HG03457 (cell line): ENCODE results near the gene ACP2.

Experiments
- ATAC-seq: cut with Tn5 transposase; IDR thresholded peaks from one replicate; pipeline ENCODE4 v1.9.1; 2021; ENCODE audit warnings: moderate number of reproducible peaks; ENCODE audit not compliant: unreplicated experiment

Gene ACP2, protein sequence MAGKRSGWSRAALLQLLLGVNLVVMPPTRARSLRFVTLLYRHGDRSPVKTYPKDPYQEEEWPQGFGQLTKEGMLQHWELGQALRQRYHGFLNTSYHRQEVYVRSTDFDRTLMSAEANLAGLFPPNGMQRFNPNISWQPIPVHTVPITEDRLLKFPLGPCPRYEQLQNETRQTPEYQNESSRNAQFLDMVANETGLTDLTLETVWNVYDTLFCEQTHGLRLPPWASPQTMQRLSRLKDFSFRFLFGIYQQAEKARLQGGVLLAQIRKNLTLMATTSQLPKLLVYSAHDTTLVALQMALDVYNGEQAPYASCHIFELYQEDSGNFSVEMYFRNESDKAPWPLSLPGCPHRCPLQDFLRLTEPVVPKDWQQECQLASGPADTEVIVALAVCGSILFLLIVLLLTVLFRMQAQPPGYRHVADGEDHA

DNA sequence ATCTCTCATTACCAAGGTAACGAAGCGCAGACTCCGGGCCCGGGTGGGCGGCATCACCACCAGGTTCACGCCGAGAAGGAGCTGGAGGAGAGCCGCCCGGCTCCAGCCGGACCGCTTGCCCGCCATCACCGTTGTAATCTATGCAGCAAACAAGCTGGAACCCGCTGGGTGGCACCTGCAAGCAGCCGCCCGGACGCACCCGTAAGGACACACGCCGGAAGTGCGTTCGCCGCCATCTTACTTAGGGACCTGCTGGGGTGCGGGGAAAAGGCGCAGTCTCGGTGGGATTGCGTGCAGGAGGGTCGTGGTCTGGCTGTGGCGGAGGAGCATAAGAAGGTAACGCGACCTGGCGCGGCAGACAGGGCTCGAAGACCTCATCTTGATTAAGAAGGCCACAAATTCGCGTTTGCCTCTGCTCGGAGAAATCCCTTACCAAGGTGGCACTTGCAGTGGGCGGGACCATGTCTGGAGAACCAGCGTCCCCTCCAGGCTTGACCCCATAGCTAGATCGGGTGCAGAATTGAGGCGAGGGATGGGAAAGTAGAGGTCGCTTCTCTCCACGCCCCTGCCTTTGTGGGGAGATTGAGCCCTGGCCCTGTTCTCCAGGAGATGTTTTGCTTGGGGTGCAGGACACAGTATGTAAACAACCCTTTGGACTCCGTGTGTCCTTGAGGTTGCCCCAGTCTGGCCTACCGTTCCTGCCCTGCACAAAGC, at the start of gene ACP2:
Gene ACP2, minus strand, starts transcription at position 151 of the 714 bp plus-strand sequence. Its CDS starts 25 bp downstream, at position 126.
- peak; percentile 66 for ATAC-seq

- no peak for ATAC-seq
Measured at GRCh38 chr11:47296045-47296444, 47.4 kb upstream of the ACP2 start.

- no peak for ATAC-seq
Measured at GRCh38 chr11:47295385-47295784, 46.8 kb upstream of the ACP2 start.

DNA sequence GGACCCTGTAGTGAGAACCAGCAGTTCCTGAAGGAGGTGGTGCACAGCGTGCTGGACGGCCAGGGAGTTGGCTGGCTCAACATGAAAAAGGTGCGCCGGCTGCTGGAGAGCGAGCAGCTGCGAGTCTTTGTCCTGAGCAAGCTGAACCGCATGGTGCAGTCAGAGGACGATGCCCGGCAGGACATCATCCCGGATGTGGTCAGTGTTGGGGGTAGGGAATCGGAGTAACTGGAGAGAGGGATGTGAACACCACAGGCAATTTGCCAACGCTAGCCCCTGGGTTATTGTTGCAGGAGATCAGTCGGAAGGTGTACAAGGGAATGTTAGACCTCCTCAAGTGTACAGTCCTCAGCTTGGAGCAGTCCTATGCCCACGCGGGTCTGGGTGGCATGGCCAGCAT, 41.2 kb upstream of the ACP2 start:
- no peak for ATAC-seq

DNA sequence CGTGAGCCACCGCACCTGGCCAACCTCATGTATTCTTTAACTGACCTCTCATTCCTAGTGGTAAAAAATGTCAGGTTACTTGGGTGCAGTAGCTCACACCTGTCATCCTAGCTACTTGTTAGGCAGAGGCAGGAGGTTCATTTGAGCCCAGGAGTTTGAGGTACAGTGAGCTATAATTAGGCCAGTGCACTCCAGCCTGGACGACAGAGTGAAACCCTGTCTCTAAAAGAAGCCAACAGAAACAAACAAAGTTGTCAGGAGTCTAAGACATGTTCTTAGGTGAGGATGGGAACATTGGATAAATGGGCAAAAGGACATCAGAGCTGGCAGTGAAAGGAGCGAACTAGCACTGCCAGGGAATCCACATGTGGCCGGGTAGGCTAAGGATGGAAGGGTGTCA, 39.5 kb upstream of the ACP2 start:
- ATAC-seq: no peak

DNA sequence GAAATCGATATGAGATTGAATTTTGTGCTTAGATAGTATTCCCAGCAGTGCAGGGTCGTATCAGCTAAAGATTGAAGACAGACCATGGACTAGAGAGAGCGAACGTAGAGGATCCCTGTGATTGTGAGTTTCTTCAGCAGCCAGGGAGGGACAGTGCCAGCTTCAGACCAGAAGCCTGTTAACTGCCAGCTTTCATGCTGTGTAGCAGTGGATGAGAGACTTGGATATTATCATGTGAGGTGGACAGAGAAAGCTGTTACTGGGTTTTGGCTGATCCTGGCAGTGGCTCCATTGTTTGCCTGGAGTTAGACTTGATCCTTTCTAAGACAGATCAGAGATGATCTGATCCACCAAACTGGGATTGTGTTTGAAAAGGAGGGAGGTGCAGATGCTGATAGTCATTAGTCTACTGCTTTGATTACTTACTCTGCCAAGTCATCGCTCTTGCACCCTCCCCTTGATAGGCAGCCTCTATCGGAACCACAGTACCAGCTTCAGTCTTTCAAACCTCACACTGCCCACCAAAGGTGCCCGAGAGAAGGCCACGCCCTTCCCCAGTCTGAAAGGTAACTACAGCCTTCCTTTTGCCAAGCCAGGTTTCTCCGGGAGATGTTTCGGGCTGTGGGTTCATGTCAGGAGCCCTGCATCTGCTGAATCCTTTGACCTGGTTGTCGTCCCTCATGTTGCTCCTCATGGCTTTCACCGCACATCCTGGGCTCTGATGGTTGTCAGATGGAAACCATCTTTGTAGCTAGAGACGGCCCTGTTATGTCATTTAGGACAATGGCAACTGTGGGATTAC, 37.6 kb upstream of the ACP2 start:
- ATAC-seq: no peak

DNA sequence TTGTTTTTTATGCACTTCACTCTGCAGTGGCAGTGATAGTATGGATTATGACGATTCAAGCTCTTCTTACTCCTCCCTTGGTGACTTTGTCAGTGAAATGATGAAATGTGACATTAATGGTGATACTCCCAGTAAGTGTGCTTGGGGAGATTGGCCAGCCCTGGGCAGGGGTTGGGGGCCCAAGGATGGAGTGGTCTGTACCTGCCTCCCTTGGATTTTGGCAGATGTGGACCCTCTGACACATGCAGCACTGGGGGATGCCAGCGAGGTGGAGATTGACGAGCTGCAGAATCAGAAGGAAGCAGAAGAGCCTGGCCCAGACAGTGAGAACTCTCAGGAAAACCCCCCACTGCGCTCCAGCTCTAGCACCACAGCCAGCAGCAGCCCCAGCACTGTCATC, 35.5 kb upstream of the ACP2 start:
- ATAC-seq: no peak

DNA sequence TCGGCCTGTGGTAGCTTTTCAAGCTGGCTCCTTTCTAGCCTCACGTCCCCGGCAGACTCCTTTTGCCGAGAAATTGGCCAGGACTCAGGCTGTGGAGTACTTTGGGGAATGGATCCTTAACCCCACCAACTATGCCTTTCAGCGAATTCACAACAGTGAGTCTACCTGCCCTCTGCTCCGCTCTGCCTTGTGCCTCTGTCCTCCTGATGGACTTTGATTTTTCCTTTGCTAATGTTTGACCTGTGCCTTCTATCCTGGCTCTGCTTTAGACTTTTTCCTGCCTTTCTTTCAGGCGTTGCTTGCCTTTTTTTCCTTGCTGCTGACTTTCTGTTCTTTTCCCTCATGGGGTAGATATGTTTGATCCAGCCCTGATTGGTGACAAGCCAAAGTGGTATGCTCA, 33.8 kb upstream of the ACP2 start:
- no peak for ATAC-seq

DNA sequence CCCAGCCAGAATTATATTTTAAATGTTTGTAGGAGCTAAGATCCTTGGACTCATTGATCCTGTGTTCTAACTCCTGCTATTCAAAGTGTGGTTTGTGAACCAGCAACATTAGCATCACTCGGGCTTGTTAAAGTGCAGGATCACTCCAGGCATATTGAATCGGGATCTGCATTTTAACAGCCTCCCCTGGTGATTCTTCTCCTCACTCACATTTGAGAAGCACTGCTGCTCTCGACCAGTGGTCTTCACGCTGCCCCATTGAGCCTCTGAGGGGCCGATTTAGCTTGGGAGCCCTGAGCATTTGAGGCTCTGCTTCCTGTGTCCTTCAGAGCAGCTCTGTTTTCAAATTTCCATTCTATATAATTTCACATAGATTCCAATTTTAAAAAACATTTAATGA, 32.2 kb upstream of the ACP2 start:
- ATAC-seq: no peak

DNA sequence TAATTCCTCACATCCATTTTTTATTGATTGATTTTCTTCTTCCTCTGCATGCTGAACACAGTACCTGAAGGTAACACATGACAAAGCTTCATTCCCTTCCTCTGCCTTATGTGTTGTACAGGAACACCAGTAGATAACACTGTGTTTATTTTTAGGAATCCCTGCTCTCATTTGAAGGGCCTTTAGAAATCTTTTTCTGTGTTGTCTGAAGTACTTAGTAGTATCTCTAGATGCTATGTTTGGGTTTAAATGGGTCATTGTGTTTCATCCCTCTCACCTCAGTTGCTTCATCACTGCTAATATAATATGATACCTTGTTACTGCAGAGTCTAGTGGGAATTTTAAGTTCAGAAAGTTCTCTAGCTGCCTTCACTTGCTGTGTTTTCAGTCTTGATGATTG, 31.5 kb upstream of the ACP2 start:
- no peak for ATAC-seq

DNA sequence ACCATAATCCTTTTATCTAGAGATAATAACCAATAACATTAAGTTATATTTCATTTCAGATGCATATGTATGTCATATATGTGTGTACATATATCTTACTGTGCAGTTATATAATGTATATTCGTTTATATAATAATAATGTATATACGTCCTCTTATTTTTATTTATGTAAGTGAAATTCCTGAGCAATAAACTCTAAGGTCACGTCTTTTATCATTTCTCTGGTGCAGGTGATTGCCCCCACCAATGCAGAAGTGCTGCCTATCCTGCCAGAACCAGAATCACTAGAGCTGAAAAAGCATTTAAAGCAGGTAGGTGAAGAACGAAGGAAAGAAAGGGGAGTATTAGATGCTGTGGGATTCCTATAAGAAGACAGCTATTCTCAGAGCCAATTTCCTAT, 30.2 kb upstream of the ACP2 start:
- no peak for ATAC-seq

- no peak for ATAC-seq
Measured at GRCh38 chr11:47278058-47278457, 29.4 kb upstream of the ACP2 start.

DNA sequence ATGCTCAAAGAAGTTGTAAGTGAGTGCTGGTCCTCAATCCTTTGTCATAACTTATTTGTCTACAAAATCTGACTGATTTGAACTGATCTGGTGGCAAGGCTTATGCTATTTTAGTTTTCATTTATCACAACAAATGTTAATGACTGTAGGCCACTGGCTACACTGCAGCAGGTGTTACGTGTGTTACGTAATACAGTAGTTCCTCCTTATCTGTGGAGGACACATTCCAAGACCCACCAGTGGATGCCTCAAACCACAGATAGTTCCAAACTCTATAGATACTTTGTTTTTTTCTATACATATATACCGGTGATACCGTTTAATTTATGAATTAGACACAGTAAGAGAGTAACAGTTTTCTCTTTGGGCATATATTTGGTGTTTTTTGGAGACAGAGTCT, 28.3 kb upstream of the ACP2 start:
- no peak for ATAC-seq

DNA sequence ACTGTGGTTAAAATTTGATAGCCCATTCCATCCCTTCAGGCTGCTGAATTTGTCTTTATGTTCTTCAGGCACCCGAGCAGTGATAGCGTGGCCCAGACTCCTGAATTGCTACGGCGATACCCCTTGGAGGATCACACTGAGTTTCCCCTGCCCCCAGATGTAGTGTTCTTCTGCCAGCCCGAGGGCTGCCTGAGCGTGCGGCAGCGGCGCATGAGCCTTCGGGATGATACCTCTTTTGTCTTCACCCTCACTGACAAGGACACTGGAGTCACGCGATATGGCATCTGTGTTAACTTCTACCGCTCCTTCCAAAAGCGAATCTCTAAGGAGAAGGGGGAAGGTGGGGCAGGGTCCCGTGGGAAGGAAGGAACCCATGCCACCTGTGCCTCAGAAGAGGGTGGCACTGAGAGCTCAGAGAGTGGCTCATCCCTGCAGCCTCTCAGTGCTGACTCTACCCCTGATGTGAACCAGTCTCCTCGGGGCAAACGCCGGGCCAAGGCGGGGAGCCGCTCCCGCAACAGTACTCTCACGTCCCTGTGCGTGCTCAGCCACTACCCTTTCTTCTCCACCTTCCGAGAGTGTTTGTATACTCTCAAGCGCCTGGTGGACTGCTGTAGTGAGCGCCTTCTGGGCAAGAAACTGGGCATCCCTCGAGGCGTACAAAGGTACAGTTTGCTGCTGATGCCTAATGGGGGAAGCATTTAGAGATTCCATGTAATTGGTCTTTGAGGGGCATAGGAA, 26.1 kb upstream of the ACP2 start:
- no peak for ATAC-seq

- no peak for ATAC-seq
Measured at GRCh38 chr11:47272706-47273105, 24.1 kb upstream of the ACP2 start.

GRCh38 chr11:47271961-47272661, 23.5 kb upstream of the ACP2 start:
- ATAC-seq: no peak

DNA sequence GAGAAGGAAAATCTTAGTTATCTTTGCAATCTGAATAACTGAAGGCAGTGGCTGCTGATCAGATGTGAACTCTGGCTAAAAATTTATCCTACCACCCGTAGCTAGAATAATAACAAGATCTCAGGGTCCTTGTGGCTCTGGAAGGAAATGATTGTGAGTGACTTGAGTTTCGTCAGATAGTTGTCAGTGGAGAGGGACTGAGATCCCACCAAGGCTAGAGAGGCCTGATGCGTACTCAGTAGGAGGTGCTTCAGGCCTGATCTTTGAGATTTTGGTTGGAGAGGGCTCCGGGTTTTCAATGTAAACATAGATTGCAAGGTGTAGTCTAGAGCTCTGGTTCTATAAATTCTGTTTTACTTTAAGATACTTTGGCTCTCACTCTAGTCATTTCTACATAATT, 22.7 kb upstream of the ACP2 start:
- ATAC-seq: no peak

- ATAC-seq: no peak
Measured at GRCh38 chr11:47270331-47271271, 22.0 kb upstream of the ACP2 start.

DNA sequence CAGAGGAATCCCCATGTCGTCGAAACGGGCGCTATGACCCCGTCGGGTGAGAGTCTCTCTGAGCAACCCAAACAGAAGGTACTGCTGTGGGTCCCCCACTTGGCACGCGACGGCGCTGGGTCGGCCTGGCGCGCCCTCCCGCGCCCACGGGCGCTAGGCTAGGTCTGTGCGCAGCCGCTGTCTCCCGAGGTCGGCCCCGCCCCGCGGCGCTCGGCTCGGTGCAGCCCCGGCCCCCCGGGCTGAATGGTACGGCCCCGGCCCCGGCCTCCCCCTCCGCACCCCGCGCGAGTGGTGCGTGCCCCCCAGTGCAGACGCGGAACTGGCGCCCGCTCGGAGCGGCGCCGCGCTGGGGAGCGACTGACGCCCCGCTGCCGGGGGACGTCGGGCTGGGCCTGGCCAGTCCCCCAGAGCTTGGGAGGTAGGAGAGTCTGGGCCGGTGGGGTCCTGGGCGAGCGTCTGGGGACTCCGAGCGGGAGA, 21.3 kb upstream of the ACP2 start, which contains the start of gene MADD:
Gene MADD, plus strand, starts transcription at position 305 of the 477 bp plus-strand sequence.
- ATAC-seq: peak; percentile 57
